Measurements from ENCODE around the gene UGT1A7. TPM values are rescaled to one million over a fixed set of nuclear protein-coding genes. Genes with fewer than 3 reads are reported as not detected.
A peak's percentile ranks its signal among the peaks of the same experiment; 100 is the strongest.

Gene UGT1A7
- total and polyA plus RNA-seq, 9 of the 15 experiments (the other 6 are each of a cell fraction or from before 2014, with no cell fraction given), result not detected

GRCh38 chr2:233754872-233755611 is 73.3 kb downstream of the UGT1A7 start:
- Histone ChIP-seq H3K27ac (ENCODE audit: extremely low read depth, low read depth, low read length) (no peak overlapping the region), H3K9me1 (ENCODE audit: control insufficient read depth, insufficient read depth, low read length) (no peaks in the 10 kb centered on the region), H3K27me3 (ENCODE audit: control insufficient read depth in 2 of 2, insufficient read depth in 2 of 2, low read length in 2 of 2) (peaks cover 0 to 8% of the 10 kb centered on the region in 2 experiments; a peak in 2 of 5 replicates), H3K9me3 (replicated peaks; ENCODE audit: control insufficient read depth, insufficient read depth, low read depth, low read length) (no peaks in the 10 kb centered on the region), H3K4me2 (ENCODE audit: insufficient read depth, low read length) (no peak overlapping the region), H4K20me1 (replicated peaks; ENCODE audit: control insufficient read depth, insufficient read depth, low read length) (no peaks in the 10 kb centered on the region), H2AFZ (ENCODE audit: low read depth, low read length) (no peak overlapping the region), H3K4me1 (replicated peaks in 1 of 2; ENCODE audit: control insufficient read depth in 2 of 2, insufficient read depth in 2 of 2, low read length in 2 of 2) (peaks cover 0 to 5% of the 10 kb centered on the region in 2 experiments; a peak in 2 of 5 replicates), H3K36me3 (ENCODE audit: control insufficient read depth, insufficient read depth, low read length) (no peaks in the 10 kb centered on the region), H3K79me2 (ENCODE audit: control insufficient read depth, insufficient read depth, low read length) (no peaks in the 10 kb centered on the region), H3K9ac (ENCODE audit: insufficient read depth in 1 of 2, low read depth in 2 of 2, low read length in 2 of 2) (no peak overlapping the region), H3K4me3 (no peak overlapping the region)
- FAIRE-seq, result no peak
- in situ Hi-C loops (cut with MboI) (no loop called here), intact Hi-C loops (cut with micrococcal nuclease) (no loop called here)
- POLR2A ChIA-PET, result interaction anchor here (0.6 kb wide), 1 partner anchor 12 kb away, joined by 3 read pairs; no protein-coding TSS in a partner anchor
- peak; percentile 86 for ATAC-seq
- CTCF ChIA-PET (ENCODE audit: low intra/inter-chr PET ratio), result no interaction called here
- TF ChIP-seq L3MBTL2 (IDR thresholded peaks at IDR 0.05) (peak; percentile 35; the same call in 1 of the 2 replicates), ATF1 (CRISPR knock-in tag; IDR thresholded peaks at IDR 0.05) (no peak), ATF1 (tag; IDR thresholded peaks at IDR 0.05) (peak; percentile 44; the same call in 1 of the 2 replicates), THAP12 (CRISPR knock-in tag; IDR thresholded peaks at IDR 0.05) (no peak), MGA (IDR thresholded peaks at IDR 0.05) (peak; percentile 35; the same call in 1 of the 2 replicates), CREB1 (IDR thresholded peaks at IDR 0.05) (no peak), CREB1 (CRISPR knock-in tag; IDR thresholded peaks at IDR 0.05) (peak; percentile 36; the same call in 1 of the 2 replicates), POLR3G (IDR thresholded peaks at IDR 0.05; ENCODE audit: extremely low read depth, insufficient read length, insufficient replicate concordance) (no peak), ZC3H11A (IDR thresholded peaks at IDR 0.05; ENCODE audit: low read depth, low read length) (no peak)
- 16% methylated on average over 17 of the region's 44 CpGs for WGBS (ENCODE audit: insufficient coverage, low coverage, missing lambda C conversion rate)
- BruUV-seq (replicated peaks), result no TSS peak
- peak in 2 of 4 experiments; percentile 5 to 8 for DNase-seq (ENCODE audit: extremely low read depth in 1 of 4, low spot score in 3 of 4)
